HEK293 (cell line): Measurements from ENCODE around the gene ZNF227.

Source experiments
- AEBP2 ChIP-seq: fragments of 450-650 bp; formaldehyde crosslinking; IDR thresholded peaks from 2 replicates; pipeline ENCODE4 v1.5.1; 2016; ENCODE audit warnings: missing biosample characterization, missing genetic modification characterization, borderline replicate concordance
- GLIS2 ChIP-seq: fragments of 450-650 bp; formaldehyde crosslinking; IDR thresholded peaks from 2 replicates; pipeline ENCODE4 v1.5.1; 2016; ENCODE audit warnings: missing biosample characterization, missing genetic modification characterization
- HOXC10 ChIP-seq: sonication (generic); formaldehyde crosslinking; IDR thresholded peaks from 2 replicates; pipeline ENCODE4 v1.8.1; 2023; ENCODE audit warnings: mild to moderate bottlenecking, missing genetic modification reagents
- KLF7 ChIP-seq: fragments of 450-650 bp; formaldehyde crosslinking; IDR thresholded peaks from 2 replicates; pipeline ENCODE4 v1.5.1; 2016; ENCODE audit warnings: missing biosample characterization, missing genetic modification characterization, borderline replicate concordance
- MYNN ChIP-seq: fragments of 450-650 bp; formaldehyde crosslinking; IDR thresholded peaks from 2 replicates; pipeline ENCODE4 v1.5.1; 2016; ENCODE audit warnings: missing biosample characterization, missing genetic modification characterization, borderline replicate concordance
- PBX3 ChIP-seq: sonication (generic); formaldehyde crosslinking; IDR thresholded peaks from 2 replicates; pipeline ENCODE4 v1.8.1; 2022; ENCODE audit warnings: mild to moderate bottlenecking, moderate library complexity, missing genetic modification reagents
- SALL2 ChIP-seq: fragments of 450-650 bp; formaldehyde crosslinking; IDR thresholded peaks from 2 replicates; pipeline ENCODE4 v1.5.0; 2017; ENCODE audit warnings: missing biosample characterization, mild to moderate bottlenecking, missing genetic modification characterization, borderline replicate concordance
- SP7 ChIP-seq: fragments of 450-650 bp; formaldehyde crosslinking; IDR thresholded peaks from 2 replicates; pipeline ENCODE4 v1.5.1; 2016; ENCODE audit warnings: missing biosample characterization, missing genetic modification characterization
- ZBTB21 ChIP-seq: fragments of 450-650 bp; formaldehyde crosslinking; IDR thresholded peaks from 2 replicates; pipeline ENCODE4 v1.5.1; 2017; ENCODE audit warnings: missing biosample characterization, missing genetic modification characterization
- ZBTB26 ChIP-seq: fragments of 450-650 bp; formaldehyde crosslinking; optimal IDR thresholded peaks from 2 replicates; pipeline ENCODE3; 2016; ENCODE audit warnings: missing biosample characterization, mild to moderate bottlenecking, missing genetic modification characterization
- ZFHX2 ChIP-seq: fragments of 450-650 bp; formaldehyde crosslinking; conservative IDR thresholded peaks from 2 replicates; pipeline ENCODE4 v1.5.1; 2016; ENCODE audit warnings: missing biosample characterization, missing genetic modification characterization
- ZFP3 ChIP-seq: fragments of 450-650 bp; formaldehyde crosslinking; IDR thresholded peaks from 2 replicates; pipeline ENCODE4 v1.5.1; 2016; ENCODE audit warnings: low read depth, missing biosample characterization, missing genetic modification characterization
- ZFP41 ChIP-seq: fragments of 450-650 bp; formaldehyde crosslinking; IDR thresholded peaks from 2 replicates; pipeline ENCODE4 v1.5.1; 2016; ENCODE audit warnings: missing biosample characterization, missing genetic modification characterization, borderline replicate concordance
- ZNF112 ChIP-seq: fragments of 450-650 bp; formaldehyde crosslinking; IDR thresholded peaks from 2 replicates; pipeline ENCODE4 v1.5.0; 2017; ENCODE audit warnings: missing biosample characterization, missing genetic modification characterization
- ZNF133 ChIP-seq: fragments of 450-650 bp; formaldehyde crosslinking; IDR thresholded peaks from 2 replicates; pipeline ENCODE4 v1.5.1; 2016; ENCODE audit warnings: missing biosample characterization, missing genetic modification characterization
- ZNF169 ChIP-seq: fragments of 450-650 bp; formaldehyde crosslinking; IDR thresholded peaks from 2 replicates; pipeline ENCODE4 v1.5.1; 2016; ENCODE audit warnings: missing biosample characterization, missing genetic modification characterization
- ZNF19 ChIP-seq: fragments of 450-650 bp; formaldehyde crosslinking; IDR thresholded peaks from 2 replicates; pipeline ENCODE4; 2016; ENCODE audit warnings: missing biosample characterization, missing genetic modification characterization, low read depth
- ZNF26 ChIP-seq: fragments of 450-650 bp; formaldehyde crosslinking; IDR thresholded peaks from 2 replicates; pipeline ENCODE4 v1.5.1; 2016; ENCODE audit warnings: missing biosample characterization, missing genetic modification characterization
- ZNF335 ChIP-seq: fragments of 450-650 bp; formaldehyde crosslinking; conservative IDR thresholded peaks from 2 replicates; pipeline ENCODE4 v1.5.1; 2016; ENCODE audit warnings: missing biosample characterization, missing genetic modification characterization
- ZNF423 ChIP-seq: fragments of 450-650 bp; formaldehyde crosslinking; IDR thresholded peaks from 2 replicates; pipeline ENCODE4 v1.5.1; 2016; ENCODE audit warnings: missing biosample characterization, missing genetic modification characterization
- ZNF549 ChIP-seq: fragments of 450-650 bp; IDR thresholded peaks from 2 replicates; pipeline ENCODE4 v1.5.1; 2018; ENCODE audit warnings: missing biosample characterization, missing genetic modification characterization, mild to moderate bottlenecking, inconsistent platforms, moderate library complexity
- ZNF555 ChIP-seq: fragments of 450-650 bp; formaldehyde crosslinking; conservative IDR thresholded peaks from 2 replicates; pipeline ENCODE4 v1.5.1; 2017; ENCODE audit warnings: missing biosample characterization, mild to moderate bottlenecking, missing genetic modification characterization, inconsistent platforms
- ZNF623 ChIP-seq: fragments of 450-650 bp; formaldehyde crosslinking; IDR thresholded peaks from 2 replicates; pipeline ENCODE4 v1.5.1; 2016; ENCODE audit warnings: missing biosample characterization, missing genetic modification characterization
- ZNF670 ChIP-seq: fragments of 450-650 bp; formaldehyde crosslinking; IDR thresholded peaks from 2 replicates; pipeline ENCODE4 v1.5.1; 2016; ENCODE audit warnings: missing biosample characterization, missing genetic modification characterization, low read depth
- ZNF701 ChIP-seq: fragments of 450-650 bp; formaldehyde crosslinking; IDR thresholded peaks from 2 replicates; pipeline ENCODE4 v1.5.1; 2016; ENCODE audit warnings: missing biosample characterization, missing genetic modification characterization
- ZNF747 ChIP-seq: fragments of 450-650 bp; formaldehyde crosslinking; IDR thresholded peaks from 2 replicates; pipeline ENCODE4 v1.5.1; 2016; ENCODE audit warnings: missing biosample characterization, missing genetic modification characterization
- ZNF76 ChIP-seq: fragments of 450-650 bp; formaldehyde crosslinking; IDR thresholded peaks from 2 replicates; pipeline ENCODE4; 2016; ENCODE audit warnings: low read depth, missing biosample characterization, missing genetic modification characterization, borderline replicate concordance
- ZNF777 ChIP-seq: fragments of 450-650 bp; formaldehyde crosslinking; IDR thresholded peaks from 2 replicates; pipeline ENCODE4 v1.5.1; 2017; ENCODE audit warnings: missing biosample characterization, missing genetic modification characterization, borderline replicate concordance
- ZNF791 ChIP-seq: fragments of 450-650 bp; formaldehyde crosslinking; IDR thresholded peaks from 2 replicates; pipeline ENCODE4 v1.5.1; 2016; ENCODE audit warnings: missing biosample characterization, missing genetic modification characterization
- ZNF843 ChIP-seq: fragments of 450-650 bp; formaldehyde crosslinking; IDR thresholded peaks from 2 replicates; pipeline ENCODE4 v1.5.1; 2016; ENCODE audit warnings: missing biosample characterization, missing genetic modification characterization
- TF ChIP-seq, protein P1 (sequence below): fragments of 450-650 bp; formaldehyde crosslinking; IDR thresholded peaks from 2 replicates; pipeline ENCODE4 v1.5.1; 2016; ENCODE audit warnings: missing biosample characterization, missing genetic modification characterization

ZNF227 gene

GRCh38 chr19:44164673-44165512, 47.4 kb upstream of the ZNF227 start, which contains the start of gene ZNF226 (continued):
- TF ChIP-seq ZNF26 (tag by site-specific recombination) (no peak), ZFP3 (tag by site-specific recombination) (no peak), ZNF19 (tag by site-specific recombination) (0 out of 2 replicates have a peak, but pooled peaks have one; percentile 21), ZNF335 (tag by site-specific recombination) (peak; percentile 99), ZFHX2 (peak; percentile 38), MYNN (tag by site-specific recombination) (no peak), SALL2 (tag by site-specific recombination) (no peak), SP7 (peak; percentile 88), ZNF423 (no peak), PBX3 (CRISPR knock-in tag) (no peak), ZNF112 (no peak), ZNF747 (tag by site-specific recombination) (no peak), AEBP2 (tag by site-specific recombination) (no peak), ZNF555 (no peak), ZNF76 (tag by site-specific recombination) (peak; percentile 100), ZNF133 (tag by site-specific recombination) (0 out of 2 replicates have a peak, but pooled peaks have one; percentile 36), ZNF701 (tag by site-specific recombination) (no peak), ZBTB26 (tag by site-specific recombination) (peak; percentile 16), HOXC10 (CRISPR knock-in tag) (no peak), ZNF623 (0 out of 2 replicates have a peak, but pooled peaks have one; percentile 9), ZNF670 (tag by site-specific recombination) (no peak), ZNF169 (tag by site-specific recombination) (0 out of 2 replicates have a peak, but pooled peaks have one; percentile 70), ZNF791 (no peak), ZNF777 (peak; percentile 82; the same call in 1 of the 2 replicates), ZNF549 (tag by site-specific recombination) (no peak), ZNF843 (tag by site-specific recombination) (peak; percentile 71), GLIS2 (tag by site-specific recombination) (no peak), ZBTB21 (peak; percentile 86), KLF7 (tag by site-specific recombination) (no peak), ZFP41 (tag by site-specific recombination) (no peak)
- TF ChIP-seq, protein P1, sequence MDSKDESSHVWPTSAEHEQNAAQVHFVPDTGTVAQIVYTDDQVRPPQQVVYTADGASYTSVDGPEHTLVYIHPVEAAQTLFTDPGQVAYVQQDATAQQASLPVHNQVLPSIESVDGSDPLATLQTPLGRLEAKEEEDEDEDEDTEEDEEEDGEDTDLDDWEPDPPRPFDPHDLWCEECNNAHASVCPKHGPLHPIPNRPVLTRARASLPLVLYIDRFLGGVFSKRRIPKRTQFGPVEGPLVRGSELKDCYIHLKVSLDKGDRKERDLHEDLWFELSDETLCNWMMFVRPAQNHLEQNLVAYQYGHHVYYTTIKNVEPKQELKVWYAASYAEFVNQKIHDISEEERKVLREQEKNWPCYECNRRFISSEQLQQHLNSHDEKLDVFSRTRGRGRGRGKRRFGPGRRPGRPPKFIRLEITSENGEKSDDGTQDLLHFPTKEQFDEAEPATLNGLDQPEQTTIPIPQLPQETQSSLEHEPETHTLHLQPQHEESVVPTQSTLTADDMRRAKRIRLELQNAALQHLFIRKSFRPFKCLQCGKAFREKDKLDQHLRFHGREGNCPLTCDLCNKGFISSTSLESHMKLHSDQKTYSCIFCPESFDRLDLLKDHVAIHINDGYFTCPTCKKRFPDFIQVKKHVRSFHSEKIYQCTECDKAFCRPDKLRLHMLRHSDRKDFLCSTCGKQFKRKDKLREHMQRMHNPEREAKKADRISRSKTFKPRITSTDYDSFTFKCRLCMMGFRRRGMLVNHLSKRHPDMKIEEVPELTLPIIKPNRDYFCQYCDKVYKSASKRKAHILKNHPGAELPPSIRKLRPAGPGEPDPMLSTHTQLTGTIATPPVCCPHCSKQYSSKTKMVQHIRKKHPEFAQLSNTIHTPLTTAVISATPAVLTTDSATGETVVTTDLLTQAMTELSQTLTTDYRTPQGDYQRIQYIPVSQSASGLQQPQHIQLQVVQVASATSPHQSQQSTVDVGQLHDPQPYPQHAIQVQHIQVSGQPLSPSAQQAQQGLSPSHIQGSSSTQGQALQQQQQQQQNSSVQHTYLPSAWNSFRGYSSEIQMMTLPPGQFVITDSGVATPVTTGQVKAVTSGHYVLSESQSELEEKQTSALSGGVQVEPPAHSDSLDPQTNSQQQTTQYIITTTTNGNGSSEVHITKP (tag by site-specific recombination) = peak; percentile 97
